ENCODE measurements around the gene HOXA2.

Gene HOXA2

GRCh38 chr7:27124902-27125689, 22.6 kb upstream of the HOXA2 start:
- no peak for DNase-seq

GRCh38 chr7:27124096-27124901, 21.8 kb upstream of the HOXA2 start:
- DNase-seq, result no peak

GRCh38 chr7:27123477-27124053, 21.1 kb upstream of the HOXA2 start:
- no peak for DNase-seq

GRCh38 chr7:27123007-27123476, 20.6 kb upstream of the HOXA2 start:
- no peak for DNase-seq

- no peak for DNase-seq
These were observed 19.8 kb upstream of the HOXA2 start for GRCh38 chr7:27122077-27122910.

GRCh38 chr7:27121684-27122076, 19.2 kb upstream of the HOXA2 start:
- no peak for DNase-seq

GRCh38 chr7:27119412-27119911, 17.0 kb upstream of the HOXA2 start:
- no peak for DNase-seq

GRCh38 chr7:27118580-27118979, 16.1 kb upstream of the HOXA2 start:
- no peak for DNase-seq

GRCh38 chr7:27117887-27118491, 15.5 kb upstream of the HOXA2 start:
- no peak for DNase-seq

- no peak for DNase-seq
These were observed 14.7 kb upstream of the HOXA2 start for GRCh38 chr7:27116962-27117886.

GRCh38 chr7:27116031-27116961, 13.8 kb upstream of the HOXA2 start:
- DNase-seq, result no peak

- no peak for DNase-seq
These were observed 12.9 kb upstream of the HOXA2 start for GRCh38 chr7:27115221-27116026.

- DNase-seq, result no peak
These were observed 12.4 kb upstream of the HOXA2 start for GRCh38 chr7:27114881-27115220.

GRCh38 chr7:27113991-27114769, 11.7 kb upstream of the HOXA2 start:
- no peak for DNase-seq

GRCh38 chr7:27112955-27113949, 10.8 kb upstream of the HOXA2 start:
- no peak for DNase-seq

GRCh38 chr7:27112361-27112760, 9.9 kb upstream of the HOXA2 start:
- no peak for DNase-seq

GRCh38 chr7:27111751-27112277, 9.3 kb upstream of the HOXA2 start:
- DNase-seq, result no peak

Data from NCI-H510A (cell line).